ENCODE data around the gene PRPH.
"Not testable (repeated sequence)": the region's sequence is repeated elsewhere in the genome, so short reads cannot be mapped to it uniquely, and the experiment has no call there.

Gene PRPH

DNA sequence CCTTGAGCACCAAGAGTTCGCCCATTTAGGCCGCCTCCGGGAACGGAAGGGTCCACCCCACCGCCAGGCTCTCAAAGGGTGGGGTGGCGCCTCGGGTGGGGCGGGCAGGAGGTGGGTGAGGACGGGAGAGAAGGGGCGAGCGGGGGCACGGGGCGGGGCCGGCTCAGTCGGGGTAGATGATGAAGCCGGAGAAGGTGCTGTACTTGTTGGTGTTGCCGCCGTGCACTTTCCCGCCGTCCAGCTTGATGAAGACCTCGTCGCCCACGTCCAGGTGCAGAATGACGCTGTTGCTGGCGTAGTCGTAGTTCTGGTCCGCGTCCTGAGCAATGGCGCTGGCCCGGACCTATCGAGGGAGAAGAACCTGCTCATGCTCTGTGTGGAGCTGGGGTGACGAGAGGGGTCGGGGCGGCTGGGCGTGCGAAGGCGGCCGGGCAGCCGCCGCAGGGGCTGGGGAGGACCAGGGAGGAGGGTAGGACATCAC lies 38.0 kb downstream of the PRPH start:
- no peak for DNase-seq (ENCODE audit: low spot score)

DNA sequence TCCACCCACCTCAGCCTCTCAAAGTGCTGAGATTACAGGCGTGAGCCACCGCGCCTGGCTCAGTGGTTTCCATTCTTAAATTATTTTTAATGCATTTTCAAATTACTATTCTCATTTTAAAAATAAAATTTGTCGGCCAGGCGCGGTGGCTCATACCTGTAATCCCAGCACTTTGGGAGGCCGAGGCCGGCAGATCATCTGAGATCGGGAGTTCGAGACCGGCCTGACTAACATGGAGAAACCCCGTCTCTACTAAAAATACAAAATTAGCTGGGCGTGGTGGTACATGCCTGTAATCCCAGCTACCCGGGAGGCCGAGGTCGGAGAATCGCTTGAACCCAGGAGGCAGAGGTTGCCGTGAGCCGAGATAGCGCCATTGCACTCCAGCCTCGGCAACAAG lies 38.8 kb downstream of the PRPH start:
- not testable (repeated sequence) for DNase-seq (ENCODE audit: low spot score)

DNA sequence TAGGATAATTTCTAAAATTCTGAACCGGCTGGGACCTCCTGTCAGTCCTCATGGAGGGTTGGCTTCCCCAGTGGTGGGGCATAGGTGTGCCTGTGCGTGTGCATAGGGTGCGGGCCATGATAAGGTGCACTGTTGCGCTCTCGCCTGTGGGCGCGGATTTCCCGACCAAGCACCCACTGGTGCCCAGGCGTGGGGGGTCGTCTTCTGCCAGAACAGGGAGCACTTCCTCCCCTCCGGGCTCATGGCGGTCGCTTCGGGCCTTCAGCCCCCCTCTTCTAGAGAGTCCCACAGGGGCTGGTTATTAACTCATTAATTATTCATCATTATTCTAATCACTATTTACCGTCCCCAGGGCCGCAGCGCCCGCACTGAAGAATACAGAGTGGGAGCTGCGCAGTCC lies 39.3 kb downstream of the PRPH start:
- DNase-seq (ENCODE audit: low spot score): no peak

DNA sequence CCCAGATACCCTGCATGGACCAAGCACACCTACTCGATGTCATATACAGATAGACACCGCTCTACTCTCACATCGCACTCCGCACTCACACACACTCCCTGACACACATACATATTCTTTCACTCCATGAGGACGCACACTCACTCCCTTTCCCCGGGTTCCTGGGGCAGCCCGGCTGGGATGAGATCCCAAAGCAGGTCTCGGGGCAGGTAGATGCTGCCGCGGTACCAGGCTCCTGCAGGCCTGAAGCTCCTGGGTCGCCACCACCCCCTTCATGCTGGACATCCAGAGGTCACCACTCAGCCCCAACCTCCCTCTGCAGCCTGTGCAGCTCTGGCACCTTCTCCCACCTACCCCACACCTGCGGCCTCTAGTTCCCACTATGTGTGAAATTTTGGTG lies 39.7 kb downstream of the PRPH start:
- DNase-seq (ENCODE audit: low spot score): no peak

DNA sequence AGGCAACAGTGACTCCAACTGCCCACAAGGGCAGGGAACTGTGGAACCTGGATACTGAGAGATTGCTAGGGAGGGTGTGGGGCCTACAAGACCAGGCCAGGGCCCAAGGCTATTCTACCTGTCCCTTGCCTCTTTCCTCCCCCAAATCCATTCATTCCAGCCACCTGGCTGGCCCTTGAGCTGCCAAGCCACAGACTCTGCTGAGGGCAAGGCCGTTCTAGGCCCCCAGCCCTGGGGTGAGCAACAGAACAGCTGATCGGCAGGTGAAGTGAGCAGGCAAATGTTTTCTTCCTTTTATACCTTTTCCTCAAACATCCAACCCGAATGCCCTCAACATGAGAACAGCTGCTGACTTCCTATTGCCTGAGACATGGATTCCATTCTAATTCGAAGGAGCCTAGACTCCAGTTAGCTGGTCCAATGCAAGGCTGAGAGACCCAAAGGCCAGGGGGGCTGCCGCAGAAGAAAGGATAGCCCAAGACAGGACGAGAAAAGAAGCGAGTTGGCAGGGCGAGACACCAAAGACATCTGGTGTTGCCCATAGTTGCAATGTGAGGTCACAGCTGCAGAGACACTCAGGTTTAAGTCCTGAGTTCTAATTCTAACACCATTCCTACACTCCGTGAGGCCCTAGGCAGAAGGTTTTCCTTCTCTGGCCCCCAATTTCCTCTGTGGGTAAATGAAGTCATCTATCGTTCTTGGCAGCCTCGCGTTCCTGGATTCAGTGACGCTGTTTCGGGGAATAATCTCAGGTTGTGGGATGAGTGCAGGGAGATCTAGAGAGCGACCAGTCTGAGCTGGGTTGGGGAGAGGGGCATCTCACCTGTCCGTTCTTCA lies 40.4 kb downstream of the PRPH start:
- DNase-seq (ENCODE audit: low spot score): no peak

DNA sequence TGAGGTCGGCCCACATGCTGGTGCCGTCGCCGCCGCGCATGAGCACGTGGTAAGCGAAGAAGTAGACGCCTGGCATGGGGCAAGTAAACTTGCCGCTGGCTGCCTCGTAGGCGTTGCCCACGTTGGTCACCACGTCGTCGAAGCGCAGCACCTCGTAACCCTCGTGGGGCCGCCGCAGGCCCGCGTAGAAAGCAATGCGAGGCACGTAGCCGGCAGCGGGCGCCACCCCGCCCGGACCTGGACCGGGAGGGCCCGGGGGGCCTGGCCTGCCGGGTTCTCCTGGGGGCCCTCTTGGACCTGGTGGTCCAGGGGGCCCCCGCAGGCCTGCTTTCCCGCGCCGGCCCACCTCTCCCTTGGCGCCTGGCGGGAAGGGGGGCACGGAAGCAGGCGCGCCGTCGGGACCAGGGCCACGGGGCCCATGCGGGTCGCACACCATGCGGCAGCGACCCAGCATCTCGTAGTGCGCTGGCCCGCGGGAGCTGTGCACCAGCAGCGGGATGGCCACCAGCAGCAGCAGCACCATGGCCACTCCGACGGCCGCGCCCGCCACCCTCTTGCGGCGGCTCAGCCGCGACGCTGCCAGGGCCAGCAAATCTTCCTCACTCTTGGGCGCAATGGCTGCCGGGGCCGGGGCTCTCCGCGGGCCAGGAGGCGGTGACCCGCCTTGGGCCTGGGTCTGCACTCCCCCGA lies 41.2 kb downstream of the PRPH start:
- no peak for DNase-seq (ENCODE audit: low spot score)

DNA sequence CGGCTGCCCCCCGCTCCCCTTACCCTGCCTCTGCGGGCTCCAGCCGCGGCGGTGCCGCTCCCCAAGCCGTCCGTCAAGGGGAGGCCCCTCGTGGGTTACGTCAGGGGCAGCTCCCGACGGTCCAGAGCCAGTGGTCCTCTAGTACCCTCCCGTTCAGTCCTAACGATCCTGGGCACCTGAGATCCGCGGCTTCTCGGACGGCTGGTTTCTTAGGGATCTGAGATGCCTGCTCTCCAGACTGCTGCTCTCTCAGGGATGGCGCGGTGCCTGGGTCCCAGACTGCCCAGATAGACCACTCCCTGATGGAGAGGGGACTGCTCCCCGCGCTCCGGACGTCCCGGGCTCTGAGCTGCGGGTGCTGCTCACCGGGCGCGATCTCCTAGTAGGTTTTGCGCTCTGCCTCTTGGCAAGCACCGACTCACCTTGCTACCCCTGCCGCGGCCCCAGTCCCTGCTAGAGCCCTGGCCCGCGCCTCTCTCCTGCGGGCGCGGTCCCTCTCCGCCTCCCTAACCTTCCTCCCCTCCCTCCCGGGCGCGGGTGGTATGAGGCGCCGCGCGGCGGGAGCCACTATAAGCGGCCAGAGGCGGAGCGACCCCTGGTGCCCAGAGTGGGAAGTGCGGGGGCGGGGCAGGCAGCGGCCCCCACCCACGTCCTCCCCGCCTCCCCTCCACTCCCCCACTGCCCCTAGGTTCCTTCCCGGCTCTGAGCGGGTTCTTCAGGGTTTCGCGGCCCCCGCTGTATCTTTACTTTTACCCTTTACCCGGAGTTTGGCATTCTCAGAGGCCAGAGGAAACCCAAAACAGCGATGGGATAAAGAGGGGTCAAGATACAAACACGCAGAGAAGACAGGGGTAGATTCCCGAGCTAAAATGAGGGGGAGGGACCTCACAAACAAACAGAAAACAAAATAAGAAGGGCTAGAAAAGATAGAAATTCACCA lies 42.0 kb downstream of the PRPH start, which contains the start of gene C1QL4:
Gene C1QL4, minus strand, starts transcription at position 544 of the 940 bp plus-strand sequence. CDS start 711 bp downstream, outside the sequence.
- peak; percentile 94 for DNase-seq (ENCODE audit: low spot score)

DNA sequence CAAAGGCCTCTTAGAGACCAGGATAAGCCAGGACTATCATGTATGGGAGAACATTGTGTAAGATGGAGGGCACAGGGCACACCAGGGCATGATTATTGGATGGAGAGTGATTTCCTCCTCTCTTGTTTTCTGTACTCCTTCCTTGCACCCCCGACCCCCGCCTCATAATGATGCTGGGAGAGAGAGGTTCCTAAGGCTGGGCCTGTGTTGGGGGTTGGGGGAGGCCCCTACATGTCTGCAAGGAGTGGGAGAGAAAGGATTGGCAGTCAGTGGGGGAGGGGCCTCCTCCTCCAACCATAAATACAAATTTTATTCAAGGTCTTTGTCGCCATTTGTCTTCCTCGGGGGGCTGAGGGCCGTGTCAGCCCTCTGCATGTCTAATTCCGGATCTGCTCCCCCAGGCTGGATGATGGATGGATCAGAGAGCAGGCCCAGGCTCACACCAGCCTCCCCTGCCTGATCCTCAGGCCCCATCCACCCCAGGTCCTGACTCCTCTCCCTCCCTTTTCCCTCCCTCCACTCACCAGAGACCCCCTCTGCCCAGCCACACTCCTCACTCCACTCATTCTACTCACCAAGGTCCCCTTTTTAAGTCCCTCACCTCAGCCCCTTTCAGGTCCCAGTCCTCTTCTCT lies 44.0 kb downstream of the PRPH start:
- no peak for DNase-seq (ENCODE audit: low spot score)

DNA sequence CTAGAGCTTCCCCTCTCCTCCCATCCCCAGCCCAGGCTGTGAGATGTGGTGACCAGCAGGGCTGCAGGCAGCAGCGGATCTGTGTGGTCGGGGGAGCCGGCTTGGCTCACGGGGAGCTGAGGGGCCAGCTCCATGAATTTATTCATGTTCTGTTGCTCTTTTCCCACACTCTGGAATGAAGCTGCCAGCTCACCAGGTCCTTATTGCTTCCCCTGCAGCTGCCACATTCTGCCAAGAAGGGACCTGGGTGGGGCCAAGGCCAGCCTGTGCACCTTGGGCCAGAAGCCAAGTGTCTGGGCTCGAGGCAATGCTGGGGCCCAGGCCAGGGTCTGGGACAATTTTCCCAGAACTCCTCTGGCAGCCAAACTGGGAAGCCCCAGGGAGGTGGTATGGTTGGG lies 44.5 kb downstream of the PRPH start:
- DNase-seq (ENCODE audit: low spot score): no peak

DNA sequence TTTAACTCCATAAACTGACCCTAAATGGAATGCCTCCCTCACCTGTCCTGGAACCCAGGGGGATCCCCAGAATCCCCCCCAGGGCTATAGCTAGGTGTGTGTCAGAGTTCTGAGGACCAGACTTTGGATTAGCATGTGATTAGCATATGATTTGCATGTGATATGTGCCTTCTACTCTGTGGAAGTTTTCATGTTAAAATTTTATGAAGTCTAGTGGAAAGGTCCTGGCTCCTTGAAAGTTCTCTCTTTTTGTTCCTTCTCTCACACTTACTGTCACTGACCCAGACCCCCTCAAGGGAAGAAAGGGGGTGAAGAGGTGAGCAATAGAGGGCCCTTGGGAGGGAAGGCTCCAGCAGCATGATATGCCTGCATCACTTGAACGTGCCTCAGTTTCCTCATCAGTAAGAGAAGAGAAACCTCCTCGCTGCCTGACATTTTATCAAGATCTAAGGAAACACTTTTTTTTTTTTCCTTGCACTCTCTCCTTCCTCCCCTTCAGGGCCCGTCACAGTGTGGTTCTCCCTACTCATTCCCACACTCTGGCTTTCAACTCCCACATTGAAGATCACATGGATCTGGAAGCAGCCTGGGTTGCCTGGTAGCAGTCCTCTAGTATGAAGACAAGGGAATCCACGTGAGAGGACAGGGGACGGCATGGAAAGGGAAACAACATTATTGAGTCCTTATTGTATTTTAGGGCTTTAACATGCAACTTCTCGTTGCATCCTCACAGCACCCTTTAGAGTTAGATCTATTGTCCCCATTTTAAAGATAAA lies 45.3 kb downstream of the PRPH start:
- DNase-seq (ENCODE audit: low spot score): no peak

DNA sequence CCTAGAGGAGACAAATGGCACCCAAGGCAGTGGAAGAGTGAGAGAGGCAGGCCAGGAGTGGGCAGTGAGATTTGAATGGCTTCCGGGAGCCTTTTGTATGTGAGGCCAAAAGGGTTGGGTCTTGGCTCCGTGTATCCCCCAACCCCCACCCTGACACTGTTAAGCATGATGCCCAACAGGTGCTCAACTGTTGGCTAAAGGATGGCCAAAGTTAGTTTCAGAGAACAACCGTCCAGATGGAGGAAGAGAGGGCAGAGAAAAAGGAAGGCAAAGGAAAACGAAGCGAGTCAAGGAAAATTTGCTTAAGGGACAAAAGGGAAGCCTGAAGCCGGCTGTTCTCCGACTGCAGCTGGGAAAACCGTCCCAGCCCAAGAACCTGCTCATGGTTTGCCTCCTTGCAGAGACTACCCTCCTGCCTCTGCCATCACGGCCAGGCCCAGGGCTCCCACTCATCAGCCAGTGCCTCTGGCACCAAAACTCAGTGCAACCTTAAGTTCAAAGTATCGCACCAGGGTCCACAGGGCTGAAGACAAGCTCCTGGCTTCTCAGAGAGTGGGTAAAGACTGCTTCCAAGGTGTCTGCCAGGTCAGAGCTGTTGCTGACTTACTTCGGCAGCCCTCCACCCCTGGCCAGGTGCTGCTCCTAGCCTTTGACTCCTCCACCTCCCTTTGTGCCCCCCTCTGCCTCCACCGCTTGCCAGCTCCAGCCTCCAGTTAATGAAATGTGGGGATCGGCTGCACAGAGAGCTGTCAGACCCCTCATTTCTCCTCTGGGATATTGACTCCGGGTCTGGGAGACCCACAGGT lies 46.2 kb downstream of the PRPH start:
- no peak for DNase-seq (ENCODE audit: low spot score)

DNA sequence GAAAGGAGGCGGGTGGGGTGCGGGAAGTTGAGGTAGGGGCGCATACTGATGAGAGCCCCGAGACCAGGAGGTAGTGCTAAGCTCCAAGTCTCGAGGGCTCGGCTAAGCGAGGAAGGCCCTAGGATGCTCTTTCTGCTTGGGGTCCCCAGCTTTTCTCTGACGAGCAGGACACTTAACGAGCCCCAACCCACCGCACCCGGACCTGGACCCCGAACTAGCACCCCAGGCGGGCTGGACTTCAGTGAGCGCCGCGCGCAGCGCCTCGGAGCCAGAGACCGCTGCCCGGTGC lies 46.8 kb downstream of the PRPH start:
- DNase-seq (ENCODE audit: low spot score): no peak

DNA sequence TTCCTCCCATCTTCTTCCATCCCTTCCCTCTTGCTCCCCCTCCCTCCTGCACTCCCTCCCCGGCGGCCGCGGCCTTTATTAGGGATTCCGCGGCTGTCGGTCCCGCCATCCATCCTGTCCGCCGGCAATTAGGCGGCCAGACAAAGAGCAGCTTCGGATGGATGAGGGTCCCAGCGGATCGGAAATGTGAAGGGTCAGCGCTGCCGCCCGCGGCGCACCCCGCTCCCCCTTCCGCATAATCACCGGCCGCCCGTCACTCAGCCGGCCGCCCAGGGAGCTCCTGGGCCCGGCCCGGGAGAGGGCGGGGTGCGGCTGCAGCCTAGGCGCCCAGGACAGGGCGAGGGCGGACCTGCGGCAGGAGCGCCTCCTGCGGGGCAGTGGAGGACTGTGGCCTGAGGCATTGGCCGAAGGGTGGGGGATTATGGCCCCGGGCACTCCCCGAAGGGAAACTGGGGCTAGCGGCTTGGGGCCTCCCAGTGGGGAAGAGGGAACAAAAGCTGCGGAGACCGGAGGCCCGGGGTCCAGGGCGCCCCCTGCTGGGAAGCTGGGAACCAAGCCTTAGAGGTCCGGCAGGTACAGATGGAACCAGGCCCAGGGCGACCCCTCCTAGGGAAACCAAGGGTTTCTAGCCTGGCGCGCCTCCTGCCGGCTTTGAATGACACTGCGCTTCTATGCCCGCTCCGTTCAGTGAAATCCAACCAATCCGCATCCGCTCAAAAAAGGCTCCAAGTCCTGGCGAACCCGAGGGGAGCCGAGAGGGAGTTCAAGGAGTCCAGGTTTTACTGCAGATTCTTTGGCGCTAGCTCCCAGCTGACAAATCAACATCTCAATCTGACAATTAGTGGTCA lies 47.3 kb downstream of the PRPH start:
- peak; percentile 85 for DNase-seq (ENCODE audit: low spot score)

DNA sequence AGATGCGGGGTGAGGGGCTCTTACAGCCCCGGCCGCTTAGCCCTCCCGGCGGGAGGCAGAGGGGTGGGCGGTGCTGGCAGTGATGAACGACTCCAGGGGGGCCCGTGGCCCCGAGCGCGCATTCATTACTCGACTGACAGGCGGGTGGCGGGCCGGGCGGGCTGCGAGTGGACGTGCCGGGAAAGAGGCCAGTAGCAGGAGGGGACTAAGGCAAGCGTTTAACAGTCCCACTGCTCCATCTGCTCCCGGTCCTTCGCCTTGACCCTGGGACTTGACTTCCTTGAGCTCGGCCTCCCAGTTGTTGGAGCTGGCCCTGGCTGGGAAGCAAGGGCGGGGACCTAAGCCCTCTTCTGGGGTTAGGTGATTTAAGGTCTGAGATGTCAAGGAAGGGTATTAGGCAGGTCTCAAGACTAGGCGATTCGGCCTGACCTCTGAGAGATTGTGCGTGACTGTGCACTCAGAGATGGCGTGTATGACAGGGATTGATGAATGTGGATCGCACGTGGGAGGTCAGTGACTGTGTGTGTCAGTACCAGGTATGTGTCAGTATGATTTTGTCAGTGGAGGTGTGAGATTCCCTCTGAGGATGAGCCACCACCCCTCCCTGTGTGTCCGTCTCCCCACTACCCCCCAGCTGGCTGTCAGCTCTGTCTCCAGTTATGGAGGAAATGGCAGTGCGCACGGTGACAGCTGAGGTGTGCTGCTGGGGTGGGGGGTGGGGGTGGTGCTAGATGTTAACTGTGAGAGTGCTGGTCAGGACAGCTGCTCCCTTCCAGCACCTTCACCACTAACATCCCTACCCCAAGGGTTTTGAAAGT lies 48.2 kb downstream of the PRPH start:
- no peak for DNase-seq (ENCODE audit: low spot score)

DNA sequence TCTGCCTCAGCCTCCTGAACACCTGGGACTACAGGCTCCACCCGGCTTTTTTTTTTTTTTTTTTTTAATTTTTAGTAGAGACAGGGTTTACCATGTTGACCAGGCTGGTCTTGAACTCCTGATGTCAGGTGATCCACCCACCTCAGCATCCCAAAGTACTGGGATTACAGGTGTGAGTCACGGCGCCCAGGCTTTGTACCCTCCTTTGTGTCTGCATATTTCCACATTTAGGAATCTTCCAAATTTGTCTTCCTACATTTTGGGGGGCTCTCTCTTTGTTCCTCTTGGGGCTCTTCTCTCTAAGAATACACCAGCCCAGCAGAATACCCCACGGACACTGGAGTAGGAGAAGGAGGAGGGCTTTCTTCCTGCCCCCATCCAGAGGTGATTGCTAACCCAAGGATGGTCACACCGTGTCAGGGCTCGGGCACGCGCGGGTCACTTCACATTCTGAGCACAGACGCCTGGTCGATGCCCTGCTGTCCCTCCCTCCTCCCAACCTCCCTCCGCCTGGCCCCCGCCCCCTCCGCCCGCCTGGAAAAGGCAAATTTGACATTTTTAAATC lies 49.6 kb downstream of the PRPH start:
- DNase-seq (ENCODE audit: low spot score): no peak

DNA sequence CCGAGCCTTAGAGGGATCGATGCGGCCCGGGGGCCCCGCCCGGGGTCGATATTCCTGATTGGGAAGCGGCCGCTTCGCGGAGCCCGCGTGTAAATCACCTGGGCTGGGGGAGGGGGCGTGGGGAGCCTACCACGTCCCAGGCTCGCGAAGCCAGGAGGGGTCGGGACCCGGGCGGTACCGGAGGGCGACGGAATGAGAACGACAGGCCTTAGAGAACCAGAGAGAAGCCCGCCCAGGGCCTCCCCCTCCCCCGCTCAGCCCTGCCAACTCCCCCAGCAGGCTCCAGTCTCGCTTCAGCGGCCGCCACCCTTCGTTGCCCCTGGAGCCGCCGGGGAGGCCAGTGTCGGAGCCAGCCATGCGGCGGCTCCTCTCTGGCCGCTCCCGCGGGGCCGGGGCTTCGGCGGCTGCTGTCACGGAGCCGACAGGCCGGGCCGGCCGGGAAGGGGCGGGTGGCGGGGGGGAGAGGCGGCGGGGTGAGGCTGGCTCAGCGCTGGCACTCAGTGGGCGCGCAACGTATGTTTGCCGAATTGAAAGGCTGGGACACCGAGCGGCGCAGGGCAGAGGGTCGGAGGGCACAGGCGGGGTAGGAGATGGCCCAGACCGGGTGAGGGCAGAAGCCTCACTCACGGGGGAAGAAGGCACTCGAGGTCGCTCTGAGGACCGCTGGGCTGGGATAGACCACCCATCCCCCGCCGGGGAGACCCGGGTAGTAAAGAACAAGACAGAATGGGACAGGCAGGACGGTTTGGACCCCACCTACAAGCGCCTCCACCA lies 50.3 kb downstream of the PRPH start:
- DNase-seq (ENCODE audit: low spot score): peak; percentile 60

Data from iPS-NIHi11 (cell line).